DOHH2 (cell line): ENCODE data around the gene LRRC4.

Experiments
- H3F3A ChIP-seq: fragments of 200-600 bp; sonication (generic), shearing (Covaris generic); 2 replicates; pipeline ENCODE4 v1.6.0; 2016; ENCODE audit warnings: antibody characterized with exemption, mild to moderate bottlenecking; ENCODE audit not compliant: control insufficient read depth, insufficient read depth
- H3K27ac ChIP-seq: fragments of 200-600 bp; sonication (generic); 2 replicates; pipeline ENCODE4 v1.5.1; 2014; ENCODE audit warnings: low read depth, mild to moderate bottlenecking, low read length, moderate library complexity
- H3K27me3 ChIP-seq: fragments of 200-600 bp; sonication (generic); 2 replicates; pipeline ENCODE4 v1.6.1; 2014; ENCODE audit warnings: mild to moderate bottlenecking, low read length, mixed read lengths; ENCODE audit not compliant: control insufficient read depth
- H3K36me3 ChIP-seq: fragments of 200-600 bp; sonication (generic); 2 replicates; pipeline ENCODE4 v1.6.1; 2014; ENCODE audit warnings: mild to moderate bottlenecking, low read length, moderate library complexity, mixed read lengths; ENCODE audit not compliant: control insufficient read depth
- H3K4me1 ChIP-seq: fragments of 200-600 bp; sonication (generic); 2 replicates; pipeline ENCODE4 v1.6.1; 2014; ENCODE audit warnings: mild to moderate bottlenecking, low read length, mixed read lengths; ENCODE audit not compliant: control insufficient read depth
- H3K4me2 ChIP-seq: fragments of 200-600 bp; sonication (generic); 2 replicates; pipeline ENCODE4 v1.6.0; 2014; ENCODE audit warnings: mild to moderate bottlenecking, low read length, moderate library complexity
- H3K4me3 ChIP-seq: fragments of 200-600 bp; sonication (generic); 2 replicates; pipeline ENCODE4 v1.5.1; 2014; ENCODE audit warnings: mild to moderate bottlenecking, low read length, mixed read lengths
- H3K79me2 ChIP-seq: fragments of 200-600 bp; sonication (generic); 2 replicates; pipeline ENCODE4 v1.6.1; 2014; ENCODE audit warnings: mild to moderate bottlenecking, low read length, mixed read lengths; ENCODE audit not compliant: control insufficient read depth
- H3K9me2 ChIP-seq: fragments of 200-600 bp; sonication (generic); replicated peaks from 2 replicates; pipeline ENCODE4 v1.6.1; 2014; ENCODE audit warnings: mild to moderate bottlenecking, low read length, mixed read lengths; ENCODE audit not compliant: control insufficient read depth
- H3K9me3 ChIP-seq: fragments of 200-600 bp; sonication (generic); 2 replicates; pipeline ENCODE4 v1.6.1; 2014; ENCODE audit warnings: antibody characterized with exemption, low read length, mixed read lengths; ENCODE audit not compliant: control insufficient read depth, insufficient read depth
- H4K20me1 ChIP-seq: fragments of 200-600 bp; sonication (generic); 2 replicates; pipeline ENCODE4 v1.6.0; 2014; ENCODE audit warnings: low read depth, mild to moderate bottlenecking, antibody characterized with exemption, low read length, moderate library complexity; ENCODE audit not compliant: control insufficient read depth, insufficient read depth
- CTCF ChIP-seq: fragments of 200-600 bp; sonication (generic); IDR thresholded peaks from one replicate; pipeline ENCODE4 v1.5.1; 2014; ENCODE audit warnings: antibody characterized with exemption, mild to moderate bottlenecking, low read depth, low read length; ENCODE audit not compliant: poor library complexity, severe bottlenecking
- EZH2phosphoT487 ChIP-seq: fragments of 200-600 bp; sonication (generic); IDR thresholded peaks from 2 replicates; pipeline ENCODE4 v1.6.1; 2017; ENCODE audit warnings: borderline replicate concordance, mild to moderate bottlenecking, antibody characterized with exemption, low read length, moderate library complexity, mixed read lengths

Gene LRRC4

DNA sequence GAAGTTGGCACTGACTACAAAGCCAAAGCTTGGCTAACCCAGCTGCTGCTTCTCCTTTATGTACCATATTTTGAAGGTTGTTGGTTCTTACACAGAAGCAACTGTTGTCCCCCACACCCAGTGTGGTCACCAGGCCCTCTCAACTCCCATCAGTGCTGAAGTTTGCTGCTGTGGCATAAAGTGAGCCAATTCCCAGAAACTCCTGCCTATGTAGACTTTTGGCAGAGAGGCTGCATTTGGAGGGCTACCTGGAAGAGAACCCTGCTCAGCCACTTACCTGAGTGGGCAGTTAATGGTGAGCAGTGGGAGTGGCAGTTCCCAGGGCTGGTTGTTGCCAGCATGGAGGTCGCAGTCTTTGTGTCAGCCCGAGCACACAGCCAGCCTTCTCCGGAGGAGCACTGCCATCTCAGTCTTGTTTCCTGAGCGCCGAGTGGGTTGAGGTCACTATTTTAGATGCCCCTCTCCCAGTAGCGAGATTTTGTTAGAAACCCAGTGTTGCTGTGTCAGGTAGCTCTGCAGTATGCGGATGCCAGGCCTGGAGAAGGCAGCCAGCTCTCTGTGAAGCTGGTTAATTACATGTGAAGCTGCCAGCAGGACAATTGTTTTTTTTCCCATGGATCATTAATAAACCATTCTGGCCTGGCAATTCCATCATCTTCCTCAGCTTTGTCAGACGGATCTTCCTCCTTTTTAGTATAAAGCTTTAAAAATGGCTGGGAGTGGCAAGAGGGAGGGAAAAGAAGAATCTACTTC lies 24.5 kb downstream of the LRRC4 start:
- Histone ChIP-seq H3K4me1 (peaks cover 37% of the 10 kb centered on the region), H3K4me2 (no peak overlapping the region), H3K9me2 (no peaks in the 10 kb centered on the region), H3K36me3 (0 out of 2 replicates have a peak, but pooled peaks cover 2% of the 10 kb centered on the region), H4K20me1 (no peaks in the 10 kb centered on the region), H3F3A (no peaks in the 10 kb centered on the region), H3K27ac (no peak overlapping the region), H3K4me3 (no peak overlapping the region), H3K27me3 (no peaks in the 10 kb centered on the region), H3K9me3 (no peaks in the 10 kb centered on the region), H3K79me2 (no peaks in the 10 kb centered on the region)
- TF ChIP-seq EZH2phosphoT487: no peak
- TF ChIP-seq CTCF: no peak

GRCh38 chr7:128005759-128006159 lies 25.5 kb downstream of the LRRC4 start:
- no peaks in the 10 kb centered on the region for H3K9me3 ChIP-seq
- no peaks in the 10 kb centered on the region for H3K27me3 ChIP-seq
- H3K9me2 ChIP-seq: no peaks in the 10 kb centered on the region
- TF ChIP-seq CTCF (no peak), EZH2phosphoT487 (no peak)
- H3K4me1 ChIP-seq: peaks cover 37% of the 10 kb centered on the region
- H3K36me3 ChIP-seq: peaks cover 8% of the 10 kb centered on the region
- no peaks in the 10 kb centered on the region for H3F3A ChIP-seq
- H3K4me2 ChIP-seq: no peak overlapping the region
- H3K27ac ChIP-seq: no peak overlapping the region
- H4K20me1 ChIP-seq: no peaks in the 10 kb centered on the region
- H3K79me2 ChIP-seq: no peaks in the 10 kb centered on the region
- no peak overlapping the region for H3K4me3 ChIP-seq

DNA sequence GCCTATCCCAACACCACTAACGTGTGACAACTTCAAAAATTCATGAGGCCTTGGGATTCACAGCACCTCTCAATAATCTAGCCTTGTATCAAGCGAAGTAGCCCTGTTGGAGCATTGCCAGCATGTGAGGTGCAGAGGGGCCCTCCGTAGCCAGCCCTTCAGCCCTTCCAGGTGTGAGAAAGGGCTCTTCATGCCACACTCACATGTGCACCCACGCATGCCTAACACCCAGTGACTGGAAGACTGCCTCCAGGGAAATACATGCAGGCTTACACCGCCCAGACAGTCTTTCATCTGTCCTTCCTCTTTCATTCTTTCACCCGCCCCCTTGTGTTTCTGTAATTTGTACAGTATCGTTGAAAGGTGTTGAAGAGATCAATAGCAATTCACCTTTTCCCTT lies 26.1 kb downstream of the LRRC4 start:
- Histone ChIP-seq H3K4me3 (no peak overlapping the region), H3K79me2 (no peaks in the 10 kb centered on the region), H3K36me3 (peaks cover 10% of the 10 kb centered on the region), H3K9me2 (no peaks in the 10 kb centered on the region), H3K9me3 (no peaks in the 10 kb centered on the region), H3K27ac (no peak overlapping the region), H3K4me2 (peak overlapping the region; percentile 48), H3F3A (no peaks in the 10 kb centered on the region), H3K4me1 (peaks cover 37% of the 10 kb centered on the region), H3K27me3 (no peaks in the 10 kb centered on the region), H4K20me1 (no peaks in the 10 kb centered on the region)
- TF ChIP-seq CTCF: no peak
- no peak for TF ChIP-seq EZH2phosphoT487
